ENCODE measurements around the gene CTTNBP2.

The CTTNBP2 gene

GRCh38 chr7:117690147-117690546 is 183.1 kb downstream of the CTTNBP2 start:
- FAIRE-seq (no peak), DNase-seq (ENCODE audit: low spot score) (no peak)

- DNase-seq (ENCODE audit: low spot score) (no peak), FAIRE-seq (no peak)
These were observed 183.8 kb downstream of the CTTNBP2 start for GRCh38 chr7:117689406-117689805.

GRCh38 chr7:117688126-117688525 is 185.1 kb downstream of the CTTNBP2 start:
- no peak for FAIRE-seq
- DNase-seq (ENCODE audit: low spot score) = no peak

GRCh38 chr7:117686311-117686935 is 186.8 kb downstream of the CTTNBP2 start:
- FAIRE-seq = no peak
- no peak for DNase-seq (ENCODE audit: low spot score)

- no peak for DNase-seq (ENCODE audit: low spot score)
- FAIRE-seq = no peak
These were observed 187.4 kb downstream of the CTTNBP2 start for GRCh38 chr7:117685795-117686194.

GRCh38 chr7:117683430-117684175 is 189.6 kb downstream of the CTTNBP2 start:
- FAIRE-seq = no peak
- DNase-seq (ENCODE audit: low spot score) = no peak

GRCh38 chr7:117682681-117683385 is 190.4 kb downstream of the CTTNBP2 start:
- DNase-seq (ENCODE audit: low spot score) = no peak
- no peak for FAIRE-seq

GRCh38 chr7:117679120-117679519 is 194.1 kb downstream of the CTTNBP2 start:
- FAIRE-seq = no peak
- DNase-seq (ENCODE audit: low spot score) = no peak

- FAIRE-seq = no peak
- no peak for DNase-seq (ENCODE audit: low spot score)
These were observed 197.5 kb downstream of the CTTNBP2 start for GRCh38 chr7:117675497-117676435.

GRCh38 chr7:117674617-117675016 is 198.6 kb downstream of the CTTNBP2 start:
- DNase-seq (ENCODE audit: low spot score) (no peak), FAIRE-seq (no peak)

GRCh38 chr7:117673839-117674238 is 199.4 kb downstream of the CTTNBP2 start:
- DNase-seq (ENCODE audit: low spot score) (peak; percentile 17), FAIRE-seq (no peak)

GRCh38 chr7:117673367-117673766 is 199.9 kb downstream of the CTTNBP2 start:
- DNase-seq (ENCODE audit: low spot score) (no peak), FAIRE-seq (no peak)

- DNase-seq (ENCODE audit: low spot score) (no peak), FAIRE-seq (no peak)
These were observed 200.8 kb downstream of the CTTNBP2 start for GRCh38 chr7:117672453-117672852.

- FAIRE-seq = no peak
- no peak for DNase-seq (ENCODE audit: low spot score)
These were observed 203.4 kb downstream of the CTTNBP2 start for GRCh38 chr7:117669818-117670217.

- FAIRE-seq = no peak
- DNase-seq (ENCODE audit: low spot score) = no peak
These were observed 205.8 kb downstream of the CTTNBP2 start for GRCh38 chr7:117667456-117667855.

- no peak for DNase-seq (ENCODE audit: low spot score)
- FAIRE-seq = no peak
These were observed 206.6 kb downstream of the CTTNBP2 start for GRCh38 chr7:117666689-117667088.

- FAIRE-seq = no peak
- DNase-seq (ENCODE audit: low spot score) = peak; percentile 23
These were observed 207.2 kb downstream of the CTTNBP2 start for GRCh38 chr7:117666031-117666430.

GRCh38 chr7:117665368-117665767 is 207.9 kb downstream of the CTTNBP2 start:
- FAIRE-seq (no peak), DNase-seq (ENCODE audit: low spot score) (no peak)

- FAIRE-seq = no peak
- DNase-seq (ENCODE audit: low spot score) = no peak
These were observed 209.2 kb downstream of the CTTNBP2 start for GRCh38 chr7:117664047-117664446.

- no peak for DNase-seq (ENCODE audit: low spot score)
These were observed 211.9 kb downstream of the CTTNBP2 start for GRCh38 chr7:117661328-117661727.

More at GRCh38 chr7:117661328-117661727, 211.9 kb downstream of the CTTNBP2 start:
- FAIRE-seq = no peak

All from urothelium cell line (cell line).